Spinal cord (tissue), 10 donors: ENCODE measurements around the gene TEAD1. TPM values are rescaled to one million over a fixed set of nuclear protein-coding genes. Genes with fewer than 3 reads are reported as not detected.

ENCODE experiments used
- DNase-seq, 6 donors: peaks; one replicate each; pipeline versions ENCODE4 v3.0.0 to v3.0.0-alpha.2; 2013 to 2015; ENCODE audit warnings: low spot score in 6 of 6, low read depth in 4 of 6
- H3K27ac ChIP-seq: one replicate; pipeline ENCODE4 v1.5.1; 2013; ENCODE audit warnings: low read depth, low read length, control low read depth
- H3K27me3 ChIP-seq: one replicate; pipeline ENCODE4 v1.6.1; 2013; ENCODE audit warnings: low read length; ENCODE audit not compliant: control insufficient read depth, insufficient read depth
- H3K36me3 ChIP-seq: one replicate; pipeline ENCODE4 v1.6.1; 2013; ENCODE audit warnings: low read length; ENCODE audit not compliant: control insufficient read depth, insufficient read depth
- H3K4me1 ChIP-seq: one replicate; pipeline ENCODE4 v1.6.1; 2013; ENCODE audit warnings: low read length; ENCODE audit not compliant: control insufficient read depth, insufficient read depth
- H3K4me3 ChIP-seq: one replicate; pipeline ENCODE4 v1.5.1; 2013; ENCODE audit warnings: low read depth, low read length, control low read depth
- H3K9me3 ChIP-seq: one replicate; pipeline ENCODE4 v1.6.1; 2013; ENCODE audit warnings: low read length; ENCODE audit not compliant: control insufficient read depth, insufficient read depth
- WGBS: methylation state at CpG from one replicate; pipeline ENCODE4 v1.1.5; 2013; ENCODE audit warnings: missing lambda C conversion rate; ENCODE audit not compliant: insufficient coverage; 5-methylcytosine and 5-hydroxymethylcytosine counted together
- polyA plus RNA-seq, 2 donors: library from polyadenylated mRNA; unstranded; fragments of 120-200 nt; gene quantifications; one replicate each; pipeline ENCODE4 v1.2.1, GENCODE V29; 2013; ENCODE audit not compliant: insufficient read length in 2 of 2
- total RNA-seq, 2 donors: library from RNA; depleted of rRNA in 1 of 2; stranded (reverse); fragments of 120-200 nt in 1 of 2; fragments of >200 nt in 1 of 2; gene quantifications; one replicate each; pipeline versions ENCODE4 v1.2.3 to v1.2.4, GENCODE V29; 2013 to 2014
- donor health status: healthy.

TEAD1 gene
- total and polyA plus RNA-seq, 4 donors = 39.2 to 70.9 (median 58.7) TPM

DNA sequence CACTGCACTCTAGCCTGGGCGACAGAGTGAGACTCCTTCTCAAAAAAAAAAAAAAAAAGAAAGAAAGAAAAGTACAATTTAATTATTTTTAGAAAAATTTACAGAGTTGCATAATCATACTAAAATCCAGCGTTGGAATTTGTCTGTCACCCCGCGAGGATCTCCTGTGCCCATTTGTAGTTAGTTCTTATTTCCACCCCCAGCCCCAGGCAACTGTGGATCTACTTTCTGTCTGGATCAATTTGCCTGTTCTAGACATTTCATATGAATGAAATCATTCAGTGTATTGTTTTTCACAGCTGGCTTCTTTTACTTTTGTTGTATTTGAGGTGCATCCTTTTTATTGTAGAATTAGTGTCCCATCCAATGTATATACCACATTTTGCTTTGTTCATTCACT lies 232.3 kb downstream of the TEAD1 start:
- Histone ChIP-seq H3K27ac (no peak overlapping the region), H3K9me3 (no peaks in the 10 kb centered on the region), H3K4me3 (no peak overlapping the region), H3K36me3 (peaks cover 9% of the 10 kb centered on the region), H3K27me3 (no peaks in the 10 kb centered on the region), H3K4me1 (no peaks in the 10 kb centered on the region)
- DNase-seq = no peak
- WGBS = no CpG with 5 or more reads among the region's 4 CpGs

DNA sequence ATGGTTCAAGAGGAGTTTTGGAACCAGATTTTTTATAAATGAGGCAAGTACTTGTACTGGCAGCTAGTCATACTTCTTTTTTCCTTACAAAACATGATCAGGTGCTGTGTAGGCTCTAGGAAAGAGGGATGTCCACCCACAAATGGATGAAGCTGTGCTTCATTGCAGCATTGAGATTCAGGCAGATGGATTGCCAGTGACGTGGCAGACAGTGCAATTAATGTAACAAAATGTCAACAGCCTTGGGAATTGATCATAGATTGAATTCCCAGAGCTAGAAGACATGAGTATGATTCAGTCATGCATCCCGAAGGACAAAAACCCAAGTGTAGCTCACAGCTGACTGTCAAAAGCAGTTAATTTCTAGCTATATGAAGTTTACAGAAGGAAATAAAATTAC lies 235.7 kb downstream of the TEAD1 start:
- no peaks in the 10 kb centered on the region for H3K36me3 ChIP-seq
- H3K27ac ChIP-seq = no peak overlapping the region
- H3K27me3 ChIP-seq = no peaks in the 10 kb centered on the region
- no peak overlapping the region for H3K4me3 ChIP-seq
- 78% methylated on average over 2 of the region's 2 CpGs for WGBS
- H3K4me1 ChIP-seq = peaks cover 7% of the 10 kb centered on the region
- H3K9me3 ChIP-seq = no peaks in the 10 kb centered on the region
- DNase-seq = no peak

- DNase-seq = peak in 5 of 6 donors; percentile 62 to 96 (median 75)
- Histone ChIP-seq H3K9me3 (no peaks in the 10 kb centered on the region), H3K36me3 (no peaks in the 10 kb centered on the region), H3K4me1 (peaks cover 14% of the 10 kb centered on the region), H3K27ac (peak overlapping the region; percentile 49), H3K4me3 (no peak overlapping the region), H3K27me3 (no peaks in the 10 kb centered on the region)
- 11% methylated on average over 11 of the region's 11 CpGs for WGBS
These were observed 240.2 kb downstream of the TEAD1 start for GRCh38 chr11:12914400-12914912.

DNA sequence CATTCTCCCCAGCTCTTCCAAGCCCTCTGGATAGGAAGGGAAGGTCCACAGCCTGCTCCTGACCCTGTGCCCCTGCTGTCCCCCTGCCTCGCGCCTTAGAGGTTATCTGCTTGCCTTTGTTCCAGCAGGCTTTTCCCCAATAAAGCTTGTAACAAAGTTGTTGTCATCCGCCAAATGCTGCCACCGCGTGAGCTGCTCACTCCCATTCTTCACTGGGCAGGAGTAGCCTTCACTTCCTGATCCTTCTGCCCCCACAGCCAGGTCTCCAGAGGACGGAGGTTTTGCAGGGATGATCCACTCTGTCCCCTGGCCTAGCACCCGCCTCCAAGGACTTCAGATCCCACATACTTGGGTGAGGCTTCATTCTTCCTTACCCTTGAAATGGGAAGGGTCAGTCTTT lies 240.9 kb downstream of the TEAD1 start:
- no peak overlapping the region for H3K4me3 ChIP-seq
- DNase-seq = no peak
- H3K27me3 ChIP-seq = no peaks in the 10 kb centered on the region
- H3K27ac ChIP-seq = peak overlapping the region; percentile 17
- peaks cover 14% of the 10 kb centered on the region for H3K4me1 ChIP-seq
- no peaks in the 10 kb centered on the region for H3K36me3 ChIP-seq
- WGBS = 79% methylated on average over 5 of the region's 7 CpGs
- H3K9me3 ChIP-seq = no peaks in the 10 kb centered on the region

GRCh38 chr11:12917822-12918221 lies 243.6 kb downstream of the TEAD1 start:
- no peak for DNase-seq
- Histone ChIP-seq H3K27ac (no peak overlapping the region), H3K36me3 (no peaks in the 10 kb centered on the region), H3K4me3 (no peak overlapping the region), H3K4me1 (peaks cover 14% of the 10 kb centered on the region), H3K27me3 (no peaks in the 10 kb centered on the region), H3K9me3 (no peaks in the 10 kb centered on the region)
- no CpG with 5 or more reads among the region's 1 CpG for WGBS

DNA sequence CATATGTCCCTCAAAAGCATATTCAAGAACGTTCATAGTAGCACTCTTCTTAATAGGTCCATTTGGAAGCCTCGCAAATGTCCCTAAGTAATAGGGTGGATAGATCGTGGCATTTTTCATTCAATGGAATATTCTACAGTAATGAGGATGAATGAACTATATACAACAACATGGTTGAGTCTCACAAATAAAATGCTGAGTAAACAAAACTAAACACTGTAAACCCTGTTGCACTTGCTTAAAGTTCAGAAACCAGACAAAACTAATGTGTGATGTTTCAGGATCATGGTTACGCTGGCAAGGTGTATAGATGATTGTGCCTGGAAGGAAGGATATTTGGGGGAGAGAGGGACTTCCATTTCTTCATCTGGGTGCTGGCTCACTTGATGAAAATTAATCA lies 244.4 kb downstream of the TEAD1 start:
- Histone ChIP-seq H3K27me3 (no peaks in the 10 kb centered on the region), H3K4me3 (no peak overlapping the region)
- WGBS = no CpG with 5 or more reads among the region's 4 CpGs

DNA sequence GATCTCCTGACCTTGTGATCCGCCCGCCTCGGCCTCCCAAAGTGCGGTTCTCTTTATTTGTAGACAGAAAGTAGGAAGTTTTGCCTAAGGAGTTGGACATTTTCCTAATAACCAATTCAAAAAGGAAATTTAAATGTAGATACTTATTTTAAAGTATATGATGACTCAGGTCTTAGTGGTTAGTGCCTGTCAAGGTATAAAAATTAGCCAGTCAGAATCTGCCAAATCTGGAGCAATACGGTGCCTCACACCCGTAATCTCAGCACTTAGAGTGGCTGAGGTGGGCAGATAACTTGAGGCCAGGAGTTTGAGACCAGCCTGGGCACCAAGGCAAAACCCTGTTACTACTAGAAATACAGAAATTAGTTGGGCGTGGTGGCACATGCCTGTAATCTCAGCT lies 248.2 kb downstream of the TEAD1 start:
- Histone ChIP-seq H3K4me1 (peaks cover 5% of the 10 kb centered on the region), H3K36me3 (peaks cover 4% of the 10 kb centered on the region), H3K27ac (no peak overlapping the region), H3K4me3 (no peak overlapping the region), H3K9me3 (no peaks in the 10 kb centered on the region), H3K27me3 (no peaks in the 10 kb centered on the region)
- DNase-seq = no peak
- 100% methylated on average over 2 of the region's 7 CpGs for WGBS

More for the DNA sequence above, 244.4 kb downstream of the TEAD1 start:
- DNase-seq = no peak
- no peaks in the 10 kb centered on the region for H3K36me3 ChIP-seq
- H3K27ac ChIP-seq = no peak overlapping the region
- no peaks in the 10 kb centered on the region for H3K9me3 ChIP-seq
- H3K4me1 ChIP-seq = peaks cover 19% of the 10 kb centered on the region

GRCh38 chr11:12922980-12923507 lies 248.8 kb downstream of the TEAD1 start:
- H3K9me3 ChIP-seq = no peaks in the 10 kb centered on the region
- 74% methylated on average over 6 of the region's 12 CpGs for WGBS
- peaks cover 5% of the 10 kb centered on the region for H3K4me1 ChIP-seq
- peaks cover 4% of the 10 kb centered on the region for H3K36me3 ChIP-seq
- DNase-seq = peak in 1 of 6 donors; percentile 16
- no peaks in the 10 kb centered on the region for H3K27me3 ChIP-seq
- H3K4me3 ChIP-seq = no peak overlapping the region
- H3K27ac ChIP-seq = no peak overlapping the region

DNA sequence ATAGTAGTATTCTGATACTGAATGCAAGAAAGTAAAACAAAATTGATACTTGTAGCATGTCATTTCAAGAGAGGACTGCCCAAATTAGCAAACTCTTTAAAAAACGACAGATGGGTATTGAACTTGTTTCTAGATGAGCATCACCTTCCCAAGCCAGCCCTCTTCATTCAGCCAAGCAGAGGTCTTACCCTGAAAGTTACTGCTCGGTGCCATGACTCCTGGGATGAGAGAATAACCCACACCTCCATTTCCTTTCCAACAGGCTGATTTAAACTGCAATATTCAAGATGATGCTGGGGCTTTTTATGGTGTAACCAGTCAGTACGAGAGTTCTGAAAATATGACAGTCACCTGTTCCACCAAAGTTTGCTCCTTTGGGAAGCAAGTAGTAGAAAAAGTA lies 250.4 kb downstream of the TEAD1 start:
- WGBS = 93% methylated on average over 2 of the region's 3 CpGs
- H3K36me3 ChIP-seq = peaks cover 4% of the 10 kb centered on the region
- no peaks in the 10 kb centered on the region for H3K27me3 ChIP-seq

GRCh38 chr11:12925520-12925919 lies 251.3 kb downstream of the TEAD1 start:
- H3K36me3 ChIP-seq = peaks cover 6% of the 10 kb centered on the region
- no CpG with 5 or more reads among the region's 4 CpGs for WGBS
- H3K4me1 ChIP-seq = peaks cover 5% of the 10 kb centered on the region
- H3K27me3 ChIP-seq = no peaks in the 10 kb centered on the region
- no peaks in the 10 kb centered on the region for H3K9me3 ChIP-seq
- no peak overlapping the region for H3K4me3 ChIP-seq
- no peak overlapping the region for H3K27ac ChIP-seq
- no peak for DNase-seq

More for the DNA sequence above, 250.4 kb downstream of the TEAD1 start:
- no peak overlapping the region for H3K4me3 ChIP-seq
- no peak for DNase-seq
- H3K27ac ChIP-seq = no peak overlapping the region
- no peaks in the 10 kb centered on the region for H3K9me3 ChIP-seq
- peaks cover 5% of the 10 kb centered on the region for H3K4me1 ChIP-seq
